DMS 273 (cell line): ENCODE measurements around the gene CD55.

Source experiments
- DNase-seq: peaks from one replicate; lab custom pipeline; 2025; ENCODE audit not compliant: unreplicated experiment; lab: John Stamatoyannopoulos, UW

The CD55 gene

DNA sequence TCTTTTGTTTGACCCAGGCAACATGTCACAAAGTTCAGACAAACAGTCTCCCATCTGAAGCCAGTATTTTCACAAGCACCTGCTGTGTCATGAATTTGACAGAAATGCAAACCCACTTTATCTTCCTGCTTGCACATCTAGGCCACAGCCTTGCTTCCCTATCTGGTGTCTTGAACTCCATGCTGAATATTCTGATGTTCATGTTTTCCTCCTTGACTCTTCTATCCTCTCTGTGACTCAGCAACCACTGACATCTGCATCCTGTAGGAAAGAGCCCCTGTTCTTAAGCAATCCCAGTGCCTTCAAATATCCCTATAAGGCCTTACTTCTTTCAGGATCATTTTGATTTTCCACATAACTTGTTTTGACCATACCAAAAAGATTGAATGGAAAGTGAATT, 6.5 kb downstream of the CD55 start:
- no peak for DNase-seq

GRCh38 chr1:207328908-207329440, 7.5 kb downstream of the CD55 start:
- DNase-seq = no peak

GRCh38 chr1:207329469-207329868, 8.0 kb downstream of the CD55 start:
- no peak for DNase-seq

DNA sequence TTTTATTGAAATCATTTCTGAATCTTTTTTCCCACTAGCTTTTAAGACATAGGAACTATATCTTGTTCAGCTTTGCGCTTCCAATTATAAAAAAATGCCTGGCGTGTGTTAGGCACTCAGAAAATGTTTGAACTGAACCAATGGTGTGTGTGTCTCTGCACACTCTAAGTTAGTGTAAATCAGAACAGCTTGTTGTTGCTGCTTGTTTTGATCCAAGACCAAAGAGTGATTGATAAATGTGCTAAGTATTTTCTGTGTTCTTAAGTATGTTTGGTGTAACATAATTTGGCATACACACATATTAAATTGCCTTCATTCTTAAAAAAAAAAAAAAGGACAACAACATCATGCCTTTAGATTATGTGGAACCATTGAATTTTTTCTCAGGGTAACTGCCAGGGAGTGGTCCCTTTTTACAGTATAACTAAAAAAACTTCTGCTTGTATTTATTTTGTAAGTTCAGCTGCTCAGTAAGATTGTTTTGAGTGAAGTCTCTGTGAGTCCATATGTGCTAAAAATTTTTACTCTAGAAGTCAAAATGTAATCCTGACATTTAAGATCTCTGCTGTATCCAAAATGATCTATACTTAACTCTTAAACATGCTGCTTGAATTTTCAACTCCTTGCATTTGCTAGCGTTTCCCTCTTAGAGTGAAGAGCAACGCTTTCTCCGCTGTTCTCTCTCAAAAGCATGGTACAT, 8.7 kb downstream of the CD55 start:
- DNase-seq = no peak

GRCh38 chr1:207331354-207332313, 10.2 kb downstream of the CD55 start:
- no peak for DNase-seq

GRCh38 chr1:207333009-207333600, 11.6 kb downstream of the CD55 start:
- no peak for DNase-seq

DNA sequence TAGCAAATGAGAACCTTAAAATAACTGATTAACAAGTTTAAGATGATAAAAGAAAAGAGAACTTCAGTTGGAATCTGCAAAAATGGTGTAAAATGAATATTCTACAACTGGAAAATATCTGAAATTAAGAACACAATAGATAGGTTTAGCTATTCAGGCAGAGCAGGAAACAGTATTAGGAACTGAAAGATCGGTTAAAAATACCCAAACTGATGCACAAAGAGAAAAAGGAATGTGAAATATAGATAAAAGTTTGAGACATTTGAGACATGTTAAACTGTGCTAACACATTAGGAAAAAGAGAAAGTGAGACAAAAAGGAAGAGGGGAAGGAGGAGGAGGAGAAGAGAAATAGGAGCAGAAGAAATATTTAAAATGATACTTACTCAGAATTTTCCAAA, 12.1 kb downstream of the CD55 start:
- no peak for DNase-seq

DNA sequence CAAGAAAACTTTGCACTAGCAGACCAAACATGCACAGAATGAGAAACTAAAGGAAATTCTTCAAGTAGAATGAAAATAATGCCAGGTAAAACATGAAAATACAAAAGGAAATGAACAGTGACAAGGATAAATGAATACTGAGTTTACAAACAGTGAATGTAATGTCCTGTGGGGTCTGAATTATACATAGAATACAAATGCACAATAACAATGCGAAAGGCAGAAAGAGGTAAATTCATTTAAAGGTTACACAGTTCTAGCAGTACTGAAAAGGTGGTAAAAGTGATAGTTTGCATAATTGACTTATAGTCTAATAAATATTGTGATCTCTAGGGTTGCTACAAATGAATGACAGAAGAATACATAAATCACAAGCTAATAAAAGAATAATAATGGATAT, 12.9 kb downstream of the CD55 start:
- DNase-seq = no peak

- no peak for DNase-seq
Observed at GRCh38 chr1:207335138-207335537, 13.7 kb downstream of the CD55 start.

GRCh38 chr1:207335695-207336363, 14.4 kb downstream of the CD55 start:
- DNase-seq = no peak

DNA sequence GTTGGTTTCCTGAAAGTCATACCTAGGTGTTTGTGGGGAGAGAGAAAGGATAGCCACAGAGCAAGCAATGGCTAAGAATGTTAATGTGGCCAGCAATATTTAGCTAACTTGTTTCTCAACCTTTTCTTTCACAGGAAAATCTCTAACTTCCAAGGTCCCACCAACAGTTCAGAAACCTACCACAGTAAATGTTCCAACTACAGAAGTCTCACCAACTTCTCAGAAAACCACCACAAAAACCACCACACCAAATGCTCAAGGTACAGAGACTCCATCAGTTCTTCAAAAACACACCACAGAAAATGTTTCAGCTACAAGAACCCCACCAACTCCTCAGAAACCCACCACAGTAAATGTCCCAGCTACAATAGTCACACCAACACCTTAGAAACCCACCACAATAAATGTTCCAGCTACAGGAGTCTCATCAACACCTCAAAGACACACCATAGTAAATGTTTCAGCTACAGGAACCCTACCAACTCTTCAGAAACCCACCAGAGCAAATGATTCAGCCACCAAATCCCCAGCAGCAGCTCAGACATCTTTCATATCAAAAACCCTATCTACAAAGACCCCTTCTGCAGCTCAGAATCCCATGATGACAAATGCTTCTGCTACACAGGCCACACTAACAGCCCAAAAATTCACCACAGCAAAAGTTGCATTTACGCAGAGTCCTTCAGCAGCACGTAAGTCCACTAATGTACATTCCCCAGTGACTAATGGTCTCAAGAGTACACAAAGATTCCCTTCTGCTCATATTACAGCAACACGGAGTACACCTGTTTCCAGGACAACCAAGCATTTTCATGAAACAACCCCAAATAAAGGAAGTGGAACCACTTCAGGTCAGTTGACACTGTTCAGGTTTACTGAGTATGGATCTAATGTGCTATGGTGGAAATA, 15.3 kb downstream of the CD55 start:
- no peak for DNase-seq

- no peak for DNase-seq
Observed at GRCh38 chr1:207342332-207342731, 20.9 kb downstream of the CD55 start.

- no peak for DNase-seq
Observed at GRCh38 chr1:207343675-207344074, 22.2 kb downstream of the CD55 start.

DNA sequence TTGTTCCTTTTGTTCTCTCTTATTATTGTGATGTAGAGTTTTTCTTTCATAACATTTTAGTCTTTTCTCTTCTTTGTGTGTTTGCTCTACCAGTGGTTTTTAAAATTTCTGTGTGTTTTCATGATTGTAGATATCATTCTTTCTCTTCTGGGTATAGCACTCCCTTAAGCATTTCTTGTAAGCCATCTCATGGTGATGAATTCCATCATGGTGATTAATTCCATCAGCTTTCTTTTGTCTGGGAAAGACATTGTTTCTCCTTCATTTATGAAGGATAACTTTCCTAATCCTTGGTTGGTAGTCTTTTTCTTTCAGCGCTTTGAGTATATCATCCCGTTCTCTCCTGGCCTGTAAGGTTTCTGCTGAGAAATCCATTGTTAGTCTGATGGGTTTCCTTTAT, 22.7 kb downstream of the CD55 start:
- no peak for DNase-seq

- DNase-seq = no peak
Observed at GRCh38 chr1:207345644-207346477, 24.4 kb downstream of the CD55 start.

DNA sequence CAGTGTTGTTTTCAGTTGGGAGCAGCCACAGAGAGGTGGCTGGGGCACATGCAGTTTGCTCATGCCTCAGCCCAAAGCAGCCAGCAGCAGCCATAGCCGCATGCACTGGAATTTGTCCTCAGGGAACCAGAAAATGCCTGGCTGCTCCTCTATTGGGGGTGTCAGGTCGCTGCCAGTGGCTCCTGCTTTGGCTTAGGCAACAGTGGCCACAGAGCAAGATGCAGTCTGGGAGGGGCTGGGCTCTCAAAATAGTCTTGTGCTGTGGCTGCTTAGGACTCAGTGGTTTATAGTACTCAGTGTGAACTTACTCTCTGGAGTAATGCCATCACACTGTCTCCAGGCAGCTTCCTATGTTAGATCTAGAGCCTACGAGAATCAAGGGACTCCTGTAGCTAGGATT, 25.0 kb downstream of the CD55 start:
- DNase-seq = no peak

DNA sequence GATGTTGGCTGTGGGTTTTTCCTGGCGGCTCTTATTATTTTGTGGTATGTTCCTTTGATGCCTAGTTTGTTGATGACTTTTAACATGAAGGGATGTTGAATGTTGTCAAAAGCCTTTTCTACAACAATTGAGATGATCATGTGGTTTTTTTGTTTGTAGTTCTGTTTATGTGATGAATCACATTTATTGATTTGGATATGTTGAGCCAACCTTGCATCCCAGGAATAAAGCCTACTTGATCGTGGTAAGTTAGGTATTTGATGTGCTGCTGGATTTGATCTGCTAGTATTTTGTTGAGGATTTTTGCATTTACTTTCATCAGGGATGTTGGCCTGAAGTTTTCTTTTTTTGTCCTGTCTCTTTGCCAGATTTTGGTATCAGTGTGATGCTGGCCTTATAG, 28.5 kb downstream of the CD55 start:
- DNase-seq = no peak

DNA sequence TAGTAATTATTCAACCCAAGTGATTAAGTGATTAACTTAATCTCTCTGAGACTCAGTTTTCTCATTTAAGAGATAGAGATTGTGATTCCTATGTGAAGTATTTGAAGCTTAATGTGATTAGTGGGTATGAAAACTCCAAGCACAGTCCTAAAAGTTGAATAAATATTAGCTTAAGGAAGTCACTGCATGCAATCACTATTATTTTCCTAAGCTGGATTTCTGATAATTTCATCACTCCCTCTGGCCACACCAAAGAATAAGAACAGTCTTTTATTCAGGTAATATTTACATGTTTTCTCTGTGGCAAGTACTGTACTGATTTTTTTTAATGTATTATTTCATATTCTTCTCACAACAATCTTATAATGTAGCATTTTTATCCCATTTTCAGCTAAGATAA, 31.1 kb downstream of the CD55 start:
- no peak for DNase-seq

- DNase-seq = no peak
Observed at GRCh38 chr1:207355060-207355459, 33.6 kb downstream of the CD55 start.
